Central memory CD4-positive, alpha-beta T cell (primary cell): ENCODE data around the gene CISD3.

ENCODE experiments used
- DNase-seq: peaks from one replicate; pipeline ENCODE4 v3.0.0; 2022

Gene CISD3

DNA sequence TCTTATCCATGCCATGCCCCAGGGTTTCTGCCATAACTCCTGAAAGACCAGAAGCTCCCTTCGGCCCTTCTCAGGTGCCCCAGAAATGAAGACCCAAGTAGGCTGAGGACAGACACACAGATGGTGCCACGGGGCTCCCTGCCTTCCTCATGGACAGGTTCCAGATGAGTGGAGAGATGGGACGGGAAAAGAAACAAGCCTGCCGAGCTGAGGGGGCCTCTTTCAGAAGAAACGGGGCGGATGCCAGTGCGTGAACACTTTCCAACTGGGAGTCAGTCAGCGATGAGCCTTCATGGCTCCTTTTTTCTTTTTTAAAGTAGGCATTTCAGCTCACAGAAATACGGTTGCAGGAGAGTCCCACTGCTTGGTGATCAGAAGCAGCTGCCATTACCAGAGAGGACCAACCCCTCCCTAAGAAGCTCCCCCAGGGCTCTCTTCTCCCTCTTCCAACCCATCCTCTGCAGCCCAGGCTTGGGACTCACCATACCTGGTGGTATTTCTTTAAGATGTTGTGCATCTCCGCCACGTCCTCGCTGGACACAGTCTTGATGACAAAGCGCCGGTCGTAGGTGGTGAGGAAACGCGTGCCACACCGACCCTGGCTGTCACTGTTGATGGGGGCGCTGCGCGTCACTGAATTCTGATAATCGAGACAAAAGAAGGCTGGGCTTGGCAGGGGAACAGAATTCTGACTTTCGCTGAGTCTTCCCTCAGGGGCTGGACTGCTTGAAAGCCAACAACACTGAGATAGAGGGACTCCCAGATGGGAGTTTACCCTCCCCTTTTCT lies 50.0 kb downstream of the CISD3 start:
- no peak for DNase-seq

DNA sequence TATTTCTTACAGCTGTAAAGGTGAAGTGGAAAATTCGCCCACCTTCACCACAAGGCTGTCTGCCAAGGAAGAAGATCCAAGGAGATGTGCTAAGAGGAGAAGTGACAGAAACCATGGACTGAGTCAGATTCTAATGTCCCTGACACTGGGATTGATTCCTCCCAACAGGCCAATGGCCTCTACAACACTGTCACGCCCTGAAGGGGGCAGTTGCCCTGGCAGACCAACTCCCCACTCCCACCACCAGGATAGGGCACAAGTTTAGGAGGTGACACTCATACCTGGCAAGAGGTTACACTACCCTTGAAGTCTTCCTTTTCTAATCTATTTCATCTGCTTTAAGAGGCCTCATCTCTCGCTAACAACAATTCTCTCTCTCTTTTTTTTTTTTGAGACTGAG lies 53.1 kb downstream of the CISD3 start:
- DNase-seq, result no peak
